H1 (cell line): ENCODE data around the gene AGPAT3.

Experiments used
- BRCA1 ChIP-seq: IDR thresholded peaks from 2 replicates; pipeline ENCODE4 v1.6.1; 2012; ENCODE audit warnings: low read depth, low read length, improper control_type of control experiment
- EP300 ChIP-seq, 2 experiments: IDR thresholded peaks; 1 replicate in 1 of 2; 2 replicates in 1 of 2; pipeline ENCODE4 v1.6.1; 2011 to 2012; ENCODE audit warnings: low read depth in 2 of 2, low read length in 2 of 2, mild to moderate bottlenecking in 2 of 2, borderline replicate concordance in 1 of 2, inconsistent platforms in 1 of 2, moderate library complexity in 1 of 2
- PHF8 ChIP-seq: fragments of 200-600 bp; sonication (generic); conservative IDR thresholded peaks from 2 replicates; pipeline ENCODE4 v1.7.1; 2012; ENCODE audit warnings: low read depth, mild to moderate bottlenecking, inconsistent platforms, low read length, moderate library complexity
- POLR2A ChIP-seq, 2 experiments: IDR thresholded peaks; 1 replicate in 1 of 2; 2 replicates in 1 of 2; pipeline ENCODE4 v1.6.1; 2011; ENCODE audit warnings: low read depth in 2 of 2, low read length in 2 of 2, mild to moderate bottlenecking in 2 of 2; ENCODE audit errors: control extremely low read depth in 1 of 2
- SIX5 ChIP-seq: IDR thresholded peaks from 2 replicates; pipeline ENCODE4 v1.6.1; 2011; ENCODE audit warnings: mild to moderate bottlenecking, low read depth, low read length
- SP4 ChIP-seq: IDR thresholded peaks from 2 replicates; pipeline ENCODE4 v1.6.1; 2012; ENCODE audit warnings: low read length, inconsistent platforms
- TAF1 ChIP-seq: IDR thresholded peaks from 2 replicates; pipeline ENCODE4 v1.6.1; 2011; ENCODE audit warnings: mild to moderate bottlenecking, low read depth, low read length
- ZNF274 ChIP-seq: IDR thresholded peaks from 2 replicates; pipeline ENCODE4 v1.7.0; 2012; ENCODE audit warnings: low read length, borderline replicate concordance; ENCODE audit errors: extremely low read depth
- TF ChIP-seq, protein P1 (sequence below), 3 experiments: IDR thresholded peaks; 1 replicate in 2 of 3; 2 replicates in 1 of 3; pipeline versions ENCODE4 v1.5.1 to v1.6.1; 2011; ENCODE audit warnings: low read length in 3 of 3, mild to moderate bottlenecking in 3 of 3, inconsistent platforms in 2 of 3, low read depth in 1 of 3, moderate library complexity in 1 of 3; ENCODE audit not compliant: insufficient read depth in 1 of 3; ENCODE audit errors: control extremely low read depth in 1 of 3
- TF ChIP-seq, protein P2 (sequence below): IDR thresholded peaks from 2 replicates; pipeline ENCODE4 v1.6.1; 2012; ENCODE audit warnings: inconsistent platforms

DNA sequence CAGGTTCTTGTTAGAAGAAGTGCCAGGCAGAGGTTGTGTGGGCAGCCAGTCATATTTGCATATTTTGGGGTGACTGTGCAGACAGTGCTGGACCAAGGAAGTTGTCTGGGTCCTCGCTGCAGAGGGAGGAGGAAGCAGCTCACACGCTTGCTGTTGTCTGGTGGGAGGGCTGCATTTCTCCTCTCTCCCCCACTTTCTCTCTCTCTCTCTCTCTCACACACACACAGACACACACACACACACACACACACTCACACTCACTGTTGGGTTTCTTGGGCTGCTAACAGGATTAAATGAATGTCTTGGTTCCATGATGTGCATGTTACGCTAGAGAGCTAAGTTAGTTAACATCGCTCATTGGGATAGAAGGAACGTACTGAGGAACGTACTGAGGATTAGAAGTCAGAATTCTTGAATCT, 72.9 kb downstream of the AGPAT3 start:
- TF ChIP-seq, protein P1, sequence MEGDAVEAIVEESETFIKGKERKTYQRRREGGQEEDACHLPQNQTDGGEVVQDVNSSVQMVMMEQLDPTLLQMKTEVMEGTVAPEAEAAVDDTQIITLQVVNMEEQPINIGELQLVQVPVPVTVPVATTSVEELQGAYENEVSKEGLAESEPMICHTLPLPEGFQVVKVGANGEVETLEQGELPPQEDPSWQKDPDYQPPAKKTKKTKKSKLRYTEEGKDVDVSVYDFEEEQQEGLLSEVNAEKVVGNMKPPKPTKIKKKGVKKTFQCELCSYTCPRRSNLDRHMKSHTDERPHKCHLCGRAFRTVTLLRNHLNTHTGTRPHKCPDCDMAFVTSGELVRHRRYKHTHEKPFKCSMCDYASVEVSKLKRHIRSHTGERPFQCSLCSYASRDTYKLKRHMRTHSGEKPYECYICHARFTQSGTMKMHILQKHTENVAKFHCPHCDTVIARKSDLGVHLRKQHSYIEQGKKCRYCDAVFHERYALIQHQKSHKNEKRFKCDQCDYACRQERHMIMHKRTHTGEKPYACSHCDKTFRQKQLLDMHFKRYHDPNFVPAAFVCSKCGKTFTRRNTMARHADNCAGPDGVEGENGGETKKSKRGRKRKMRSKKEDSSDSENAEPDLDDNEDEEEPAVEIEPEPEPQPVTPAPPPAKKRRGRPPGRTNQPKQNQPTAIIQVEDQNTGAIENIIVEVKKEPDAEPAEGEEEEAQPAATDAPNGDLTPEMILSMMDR (IDR thresholded peaks at IDR 0.05; ENCODE audit: control extremely low read depth in 1 of 3, insufficient read depth in 1 of 3, low read depth in 1 of 3, low read length in 3 of 3) = no peak
- TF ChIP-seq TAF1 = no peak
- TF ChIP-seq, protein P2, sequence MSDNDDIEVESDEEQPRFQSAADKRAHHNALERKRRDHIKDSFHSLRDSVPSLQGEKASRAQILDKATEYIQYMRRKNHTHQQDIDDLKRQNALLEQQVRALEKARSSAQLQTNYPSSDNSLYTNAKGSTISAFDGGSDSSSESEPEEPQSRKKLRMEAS = no peak
- no peak for TF ChIP-seq POLR2A (IDR thresholded peaks at IDR 0.05; ENCODE audit: control extremely low read depth in 1 of 2, low read depth in 2 of 2, low read length in 2 of 2)
- no peak for TF ChIP-seq PHF8
- no peak for TF ChIP-seq ZNF274
- no peak for TF ChIP-seq SIX5
- TF ChIP-seq EP300 (IDR thresholded peaks at IDR 0.05; ENCODE audit: borderline replicate concordance in 1 of 2, low read depth in 2 of 2, low read length in 2 of 2) = no peak
- no peak for TF ChIP-seq SP4
- no peak for TF ChIP-seq BRCA1
